Natural killer cell (primary cell): Measurements from ENCODE around the gene PAX2. TPM values are rescaled to one million over a fixed set of nuclear protein-coding genes. Genes with fewer than 3 reads are reported as not detected.
A peak's percentile ranks its signal among the peaks of the same experiment; 100 is the strongest.

Experiments used
- ATAC-seq, 3 donors: fragments of 150-1000 bp in 2 of 3; fragments of 200-7000 bp in 1 of 3; cut with Tn5 transposase; 1 replicate in 1 of 3; 2 replicates in 2 of 3; pipeline ENCODE4 v1.10.0; 2021; ENCODE audit warnings: mild to moderate bottlenecking in 2 of 3, moderate library complexity in 2 of 3
- DNase-seq, 2 donors: peaks; one replicate each; pipeline versions ENCODE4 v3.0.0 to v3.0.0-alpha.2; 2013 to 2021; ENCODE audit warnings: mixed read lengths in 1 of 2
- H3K27ac ChIP-seq: one replicate; pipeline ENCODE4 v1.5.1; 2013; ENCODE audit warnings: mild to moderate bottlenecking, low read length
- H3K27me3 ChIP-seq: one replicate; pipeline ENCODE4 v1.6.1; 2013; ENCODE audit warnings: low read length; ENCODE audit not compliant: control insufficient read depth, insufficient read depth
- H3K36me3 ChIP-seq: one replicate; pipeline ENCODE4 v1.6.1; 2013; ENCODE audit warnings: low read length; ENCODE audit not compliant: control insufficient read depth, insufficient read depth
- H3K4me1 ChIP-seq: one replicate; pipeline ENCODE4 v1.6.1; 2013; ENCODE audit warnings: low read length; ENCODE audit not compliant: control insufficient read depth, insufficient read depth
- H3K4me3 ChIP-seq: one replicate; pipeline ENCODE4 v1.5.1; 2013; ENCODE audit warnings: low read length
- H3K9me3 ChIP-seq: one replicate; pipeline ENCODE4 v1.6.1; 2013; ENCODE audit warnings: low read length; ENCODE audit not compliant: control insufficient read depth, insufficient read depth
- H3K27ac Mint-ChIP-seq, 2 donors: one replicate each; pipeline ENCODE4 v1.8.0; 2022; ENCODE audit warnings: mild to moderate bottlenecking in 2 of 2, mixed read lengths in 2 of 2, moderate library complexity in 1 of 2
- H3K27me3 Mint-ChIP-seq, 2 donors: one replicate each; pipeline ENCODE4 v1.8.0; 2022; ENCODE audit warnings: low read depth in 2 of 2, mixed read lengths in 2 of 2
- H3K36me3 Mint-ChIP-seq: one replicate; pipeline ENCODE4 v1.8.0; 2022; ENCODE audit warnings: mixed read lengths
- H3K4me1 Mint-ChIP-seq, 2 donors: one replicate each; pipeline ENCODE4 v1.8.0; 2022; ENCODE audit warnings: mixed read lengths in 2 of 2
- H3K4me3 Mint-ChIP-seq: one replicate; pipeline ENCODE4 v1.8.0; 2022; ENCODE audit warnings: mild to moderate bottlenecking, moderate library complexity, mixed read lengths
- H3K9me3 Mint-ChIP-seq, 2 donors: one replicate each; pipeline ENCODE4 v1.8.0; 2022; ENCODE audit warnings: mixed read lengths in 2 of 2
- CTCF ChIP-seq: fragments of 200-600 bp; IDR thresholded peaks from one replicate; pipeline ENCODE4 v1.8.0; 2022; ENCODE audit warnings: antibody characterized with exemption
- WGBS: methylation state at CpG from one replicate; pipeline ENCODE4 v1.1.7; 2013; ENCODE audit warnings: missing lambda C conversion rate; ENCODE audit not compliant: insufficient coverage; 5-methylcytosine and 5-hydroxymethylcytosine counted together
- intact Hi-C: fragments of 100-400 bp; cut with micrococcal nuclease; formaldehyde crosslinking; loops from one replicate; pipeline ENCODE4 v1.14.2; 2022
- total RNA-seq, 4 donors: library from RNA; stranded (reverse); fragments of 120-200 nt in 1 of 4; gene quantifications; one replicate each; pipeline versions ENCODE4 v1.2.3 to v1.2.4, GENCODE V29; 2013 to 2022

PAX2 gene
- total RNA-seq, 3 donors from 2014 or later (not counting 1 experiment from before 2014, with no cell fraction given) = not detected

GRCh38 chr10:100715445-100716385, 29.7 kb upstream of the PAX2 start:
- H3K4me3 Mint-ChIP-seq = peak overlapping the region; percentile 55
- WGBS = 9% methylated on average over 66 of the region's 66 CpGs
- Histone ChIP-seq H3K4me3 (no peak overlapping the region), H3K27me3 (peaks cover 49% of the 10 kb centered on the region), H3K9me3 (no peaks in the 10 kb centered on the region), H3K4me1 (no peaks in the 10 kb centered on the region), H3K27ac (no peak overlapping the region), H3K36me3 (no peaks in the 10 kb centered on the region)
- ATAC-seq = peak in 1 of 3 donors; percentile 60
- intact Hi-C loops = no loop called here
- H3K4me1 Mint-ChIP-seq = peaks cover 13 to 16% of the 10 kb centered on the region in 2 donors
- no peak for DNase-seq
- H3K36me3 Mint-ChIP-seq = no peaks in the 10 kb centered on the region
- H3K27ac Mint-ChIP-seq = no peak overlapping the region
- no peaks in the 10 kb centered on the region for H3K9me3 Mint-ChIP-seq
- H3K27me3 Mint-ChIP-seq = peaks cover 80 to 93% of the 10 kb centered on the region in 2 donors
- TF ChIP-seq CTCF = no peak

GRCh38 chr10:100717166-100717565, 28.2 kb upstream of the PAX2 start:
- Histone ChIP-seq H3K27me3 (peaks cover 45% of the 10 kb centered on the region), H3K36me3 (no peaks in the 10 kb centered on the region), H3K9me3 (no peaks in the 10 kb centered on the region), H3K4me1 (no peaks in the 10 kb centered on the region), H3K27ac (no peak overlapping the region), H3K4me3 (no peak overlapping the region)
- Mint-ChIP-seq H3K4me3 (no peak overlapping the region), H3K9me3 (no peaks in the 10 kb centered on the region), H3K36me3 (no peaks in the 10 kb centered on the region), H3K4me1 (peaks cover 13 to 16% of the 10 kb centered on the region in 2 donors), H3K27ac (no peak overlapping the region), H3K27me3 (peaks cover 75 to 90% of the 10 kb centered on the region in 2 donors)
- no peak for ATAC-seq
- TF ChIP-seq CTCF = no peak
- intact Hi-C loops = no loop called here
- DNase-seq = no peak

GRCh38 chr10:100718197-100718742, 27.1 kb upstream of the PAX2 start:
- Mint-ChIP-seq H3K4me1 (peaks cover 16 to 17% of the 10 kb centered on the region in 2 donors), H3K4me3 (no peak overlapping the region), H3K36me3 (no peaks in the 10 kb centered on the region), H3K9me3 (no peaks in the 10 kb centered on the region), H3K27me3 (peaks cover 72 to 88% of the 10 kb centered on the region in 2 donors), H3K27ac (no peak overlapping the region)
- no peaks in the 10 kb centered on the region for H3K9me3 ChIP-seq
- H3K27ac ChIP-seq = no peak overlapping the region
- H3K27me3 ChIP-seq = peaks cover 40% of the 10 kb centered on the region
- ATAC-seq (no peak), DNase-seq (no peak)
- no peak overlapping the region for H3K4me3 ChIP-seq
- H3K4me1 ChIP-seq = no peaks in the 10 kb centered on the region
- WGBS = 78% methylated on average over 1 of the region's 1 CpG
- H3K36me3 ChIP-seq = no peaks in the 10 kb centered on the region
- no peak for TF ChIP-seq CTCF
- intact Hi-C loops = no loop called here
